Activated CD4-positive, alpha-beta T cell treated with anti-CD3 and anti-CD28 coated beads, Interleukin-10, Interleukin-2, amounts not matched to agents 100 ng/mL and 50 ng/mL, durations not matched to agents 16 hours and 8 hours (primary cell): ENCODE data around the gene CDYL.
"Not testable (repeated sequence)": the region's sequence is repeated elsewhere in the genome, so short reads cannot be mapped to it uniquely, and the experiment has no call there.

Source experiments
- DNase-seq: peaks from one replicate; pipeline ENCODE4 v3.0.0-alpha.2; 2020

The CDYL gene

DNA sequence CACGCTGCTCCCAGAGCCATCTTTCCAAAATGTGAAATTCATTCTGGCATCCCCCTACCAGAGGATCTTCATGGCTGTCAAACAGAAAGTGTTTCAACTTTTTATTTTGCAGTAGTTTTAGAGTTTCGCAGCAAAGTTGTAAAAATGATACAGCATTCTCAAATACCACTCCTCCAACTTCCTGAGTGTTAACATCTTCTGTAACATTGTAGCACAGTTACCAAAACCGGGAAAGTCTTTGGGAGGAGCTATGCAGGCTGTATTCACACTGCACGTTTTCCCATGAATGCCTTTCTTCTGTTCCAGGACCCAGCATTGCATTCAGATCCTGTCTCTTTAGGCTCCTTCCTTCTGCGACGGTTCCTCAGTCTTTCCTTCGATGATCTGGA is 30.1 kb downstream of the CDYL start:
- no peak for DNase-seq

GRCh38 chr6:4806791-4807190 is 30.6 kb downstream of the CDYL start:
- DNase-seq, result no peak

- no peak for DNase-seq
Observed at GRCh38 chr6:4808396-4808795, 32.2 kb downstream of the CDYL start.

GRCh38 chr6:4809999-4810918 is 34.1 kb downstream of the CDYL start:
- no peak for DNase-seq

GRCh38 chr6:4812068-4812467 is 35.9 kb downstream of the CDYL start:
- DNase-seq, result no peak

GRCh38 chr6:4813055-4813454 is 36.9 kb downstream of the CDYL start:
- no peak for DNase-seq

GRCh38 chr6:4814212-4814611 is 38.0 kb downstream of the CDYL start:
- DNase-seq, result no peak

- no peak for DNase-seq
Observed at GRCh38 chr6:4814987-4815386, 38.8 kb downstream of the CDYL start.

- no peak for DNase-seq
Observed at GRCh38 chr6:4815584-4815983, 39.4 kb downstream of the CDYL start.

GRCh38 chr6:4816904-4817303 is 40.7 kb downstream of the CDYL start:
- DNase-seq, result no peak

DNA sequence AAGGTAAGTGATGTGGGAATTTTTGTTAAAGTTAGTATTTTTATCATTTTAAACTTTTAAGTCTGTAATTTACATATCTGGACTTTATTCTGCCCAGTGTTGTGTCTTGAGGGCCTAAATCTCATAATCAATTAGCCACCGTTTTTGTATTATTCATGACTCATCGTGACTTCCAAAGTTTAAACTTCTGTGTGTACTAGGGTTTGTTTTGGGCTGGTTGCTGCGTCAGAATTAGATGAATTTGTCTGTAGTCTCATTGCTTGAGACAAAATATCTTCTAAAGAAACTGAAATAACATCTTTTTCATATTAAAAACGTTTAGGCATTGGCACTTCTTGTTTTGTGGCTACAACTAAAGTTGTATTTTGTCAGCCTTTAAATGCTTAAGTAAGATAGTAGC is 41.3 kb downstream of the CDYL start:
- no peak for DNase-seq

- DNase-seq, result no peak
Observed at GRCh38 chr6:4818272-4818938, 42.2 kb downstream of the CDYL start.

- DNase-seq, result no peak
Observed at GRCh38 chr6:4819706-4820283, 43.6 kb downstream of the CDYL start.

GRCh38 chr6:4820704-4821276 is 44.6 kb downstream of the CDYL start:
- peak; percentile 71 for DNase-seq

GRCh38 chr6:4822476-4822875 is 46.3 kb downstream of the CDYL start:
- no peak for DNase-seq

DNA sequence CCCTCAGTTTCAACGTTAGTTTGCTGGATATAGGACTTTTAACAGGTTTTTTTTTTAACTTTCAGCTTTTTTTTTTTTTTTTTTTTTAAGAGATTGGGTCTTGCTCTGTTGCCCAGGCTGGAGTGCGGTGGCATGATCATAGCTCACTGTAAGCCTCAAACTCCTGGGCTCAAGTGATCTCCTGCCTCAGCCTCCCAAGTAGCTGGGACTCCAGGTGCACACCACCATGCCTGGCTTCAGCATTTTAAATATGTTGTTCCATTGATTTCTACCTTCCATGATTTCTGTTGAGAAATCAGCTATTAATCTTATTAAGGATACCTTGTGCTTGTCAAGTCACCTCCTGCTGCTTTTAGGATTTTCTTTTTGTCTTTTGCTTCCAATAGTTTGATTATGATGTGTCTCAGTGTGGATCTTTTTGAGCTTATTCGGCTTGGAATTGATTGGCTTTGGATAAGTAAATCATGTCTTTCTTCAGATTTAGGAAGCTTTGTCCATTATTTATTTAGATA is 52.0 kb downstream of the CDYL start:
- DNase-seq, result no peak

DNA sequence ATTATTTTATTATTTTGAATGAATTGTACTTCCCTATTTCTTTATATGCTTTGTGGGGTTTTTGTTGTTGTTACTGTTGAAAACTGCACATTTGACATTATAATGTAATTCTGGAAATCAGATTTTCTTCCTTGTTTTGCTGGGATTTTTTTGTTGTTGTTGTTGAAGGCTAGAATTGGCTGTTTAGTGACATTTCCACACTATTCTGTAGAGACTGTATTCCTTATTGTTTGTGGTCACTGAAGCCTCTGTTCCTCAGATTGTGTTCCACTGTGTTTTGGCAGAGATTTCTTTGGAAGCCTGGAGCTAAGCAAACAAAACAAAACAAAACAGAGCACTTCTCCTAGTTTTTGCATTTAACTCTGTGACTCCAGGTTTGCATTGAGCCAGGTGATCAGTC is 52.9 kb downstream of the CDYL start:
- no peak for DNase-seq

GRCh38 chr6:4835540-4835939 is 59.3 kb downstream of the CDYL start:
- not testable (repeated sequence) for DNase-seq

DNA sequence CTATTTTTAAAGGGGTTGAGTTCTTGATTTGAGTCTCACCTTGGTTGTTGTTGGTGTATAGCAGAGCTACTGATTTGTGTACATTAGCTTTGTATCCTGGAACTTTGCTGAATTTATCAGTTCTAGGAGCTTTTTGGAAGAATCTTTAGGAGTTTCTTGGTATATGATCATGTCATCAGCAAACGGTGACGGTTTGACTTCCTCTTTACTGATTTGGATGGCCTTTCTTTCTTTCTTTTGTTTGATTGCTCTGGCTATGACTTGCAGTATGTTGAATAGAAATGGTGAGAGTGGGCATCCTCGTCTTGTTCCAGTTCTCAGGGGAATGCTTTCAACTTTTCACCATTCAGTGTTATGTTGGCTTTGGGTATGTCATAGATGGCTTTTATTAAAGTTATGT is 64.0 kb downstream of the CDYL start:
- DNase-seq, result no peak

GRCh38 chr6:4844108-4844507 is 67.9 kb downstream of the CDYL start:
- DNase-seq, result no peak

DNA sequence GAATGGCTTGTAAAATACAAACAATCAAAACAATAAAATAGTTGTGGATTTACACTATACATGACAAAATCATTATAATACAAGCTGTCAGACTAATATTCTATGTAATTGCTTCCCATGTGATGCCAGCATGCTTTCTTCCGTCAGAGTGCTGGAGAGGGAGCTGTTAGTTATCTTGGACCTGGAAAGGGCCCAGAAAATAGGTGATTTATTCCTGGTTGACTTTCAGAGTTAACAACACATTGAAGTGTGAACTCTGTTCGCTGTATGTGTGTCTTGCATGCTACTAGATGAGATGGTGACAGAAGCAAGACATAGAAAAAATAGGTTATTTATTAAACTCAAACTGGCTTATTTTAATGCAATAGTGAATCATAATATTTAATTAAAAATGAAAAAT is 70.2 kb downstream of the CDYL start:
- DNase-seq, result no peak

GRCh38 chr6:4848382-4849068 is 72.3 kb downstream of the CDYL start:
- no peak for DNase-seq
